ENCODE measurements around the gene AAMDC. TPM values are rescaled to one million over a fixed set of nuclear protein-coding genes. Genes with fewer than 3 reads are reported as not detected.

AAMDC gene
- 17.8 and 22.4 TPM in 2 replicates for total RNA-seq
- long read RNA-seq, partial matches to known transcripts, result 0 of 12 reads
- long read RNA-seq, other reads (novel, unspliced or antisense), result 7 of 12 reads

- Mint-ChIP-seq H3K27ac (ENCODE audit: unreplicated experiment) (peak within 1 kb of the TSS; percentile 92), H3K36me3 (ENCODE audit: low read depth) (peaks cover 5% of the 10 kb centered on the region)
- peak; percentile 73 for TF ChIP-seq CTCF (conservative IDR thresholded peaks at IDR 0.05)
Observed at GRCh38 chr11:77820565-77821348, at the start of gene AAMDC, which contains the start of gene RSF1. AAMDC (plus strand) TSS chr11:77821144; CDS start chr11:77842497, 21,353 bp downstream. RSF1 (minus strand) TSS chr11:77820722; CDS start chr11:77820714, 8 bp downstream.

DNA sequence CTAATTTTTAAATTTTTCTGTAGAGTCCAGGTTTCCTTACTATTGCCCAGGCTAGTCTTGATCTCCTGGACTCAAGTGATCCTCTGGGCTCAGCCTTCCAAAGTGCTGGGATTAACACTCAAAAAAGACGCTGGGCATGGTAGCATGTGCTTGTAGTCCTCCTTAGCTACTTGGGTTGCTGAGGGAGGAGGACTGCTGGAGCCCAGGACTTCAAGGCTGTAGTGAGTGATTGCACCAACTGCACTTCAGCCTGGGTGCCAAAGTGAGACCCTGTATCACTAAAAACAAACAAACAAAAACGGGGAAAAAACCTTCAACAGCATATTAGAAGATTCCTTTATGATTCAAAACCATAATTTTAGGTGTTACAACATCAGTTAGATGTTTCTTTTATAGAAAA, 45.0 kb upstream of the AAMDC start:
- Mint-ChIP-seq H3K9me3 (no peaks in the 10 kb centered on the region), H3K4me3 (no peak overlapping the region), H3K27ac (ENCODE audit: unreplicated experiment) (no peak overlapping the region), H3K4me1 (peaks cover 13% of the 10 kb centered on the region), H3K36me3 (ENCODE audit: low read depth) (no peaks in the 10 kb centered on the region), H3K27me3 (ENCODE audit: low read depth) (no peaks in the 10 kb centered on the region)
- DNase-seq (ENCODE audit: low read depth, low spot score), result no peak
- TF ChIP-seq CTCF (conservative IDR thresholded peaks at IDR 0.05), result no peak

More at GRCh38 chr11:77820565-77821348, at the start of gene AAMDC, which contains the start of gene RSF1:
- H3K4me3 Mint-ChIP-seq, result peak within 1 kb of the TSS; percentile 98
- peaks cover 19% of the 10 kb centered on the region for H3K4me1 Mint-ChIP-seq
- DNase-seq (ENCODE audit: low read depth, low spot score), result peak; percentile 99
- no peaks in the 10 kb centered on the region for H3K27me3 Mint-ChIP-seq (ENCODE audit: low read depth)
- peaks cover 4% of the 10 kb centered on the region for H3K9me3 Mint-ChIP-seq

- H3K27ac Mint-ChIP-seq (ENCODE audit: unreplicated experiment), result no peak overlapping the region
- no peak overlapping the region for H3K4me3 Mint-ChIP-seq
Observed at GRCh38 chr11:77776455-77776854, 44.5 kb upstream of the AAMDC start.

DNA sequence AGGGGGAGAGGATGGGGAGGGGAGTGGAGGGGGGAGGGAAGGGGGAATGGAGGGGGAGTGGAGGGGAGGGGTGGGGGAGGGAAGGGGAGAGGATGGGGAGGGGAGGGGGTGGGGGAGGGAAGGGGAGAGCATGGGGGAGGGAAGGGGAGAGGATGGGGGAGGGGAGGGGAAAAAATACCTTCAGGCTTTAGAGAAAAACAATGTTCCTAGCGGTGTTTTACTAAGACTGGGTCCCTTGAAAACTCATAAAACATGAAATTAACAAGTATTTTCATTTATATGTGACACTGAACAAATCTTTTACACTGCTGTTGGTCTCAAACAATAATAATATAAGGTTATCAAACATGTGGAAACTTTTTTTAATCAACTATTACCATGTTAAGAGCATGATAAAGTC, 42.8 kb upstream of the AAMDC start:
- H3K27me3 Mint-ChIP-seq (ENCODE audit: low read depth), result no peaks in the 10 kb centered on the region
- no peak for DNase-seq (ENCODE audit: low read depth, low spot score)
- peaks cover 9% of the 10 kb centered on the region for H3K4me1 Mint-ChIP-seq
- H3K4me3 Mint-ChIP-seq, result no peak overlapping the region
- no peaks in the 10 kb centered on the region for H3K9me3 Mint-ChIP-seq
- no peak overlapping the region for H3K27ac Mint-ChIP-seq (ENCODE audit: unreplicated experiment)
- no peaks in the 10 kb centered on the region for H3K36me3 Mint-ChIP-seq (ENCODE audit: low read depth)
- TF ChIP-seq CTCF (conservative IDR thresholded peaks at IDR 0.05), result no peak

More at GRCh38 chr11:77776455-77776854, 44.5 kb upstream of the AAMDC start:
- no peaks in the 10 kb centered on the region for H3K27me3 Mint-ChIP-seq (ENCODE audit: low read depth)
- no peak for DNase-seq (ENCODE audit: low read depth, low spot score)
- no peaks in the 10 kb centered on the region for H3K36me3 Mint-ChIP-seq (ENCODE audit: low read depth)
- peaks cover 9% of the 10 kb centered on the region for H3K4me1 Mint-ChIP-seq
- no peaks in the 10 kb centered on the region for H3K9me3 Mint-ChIP-seq
- TF ChIP-seq CTCF (conservative IDR thresholded peaks at IDR 0.05), result peak; percentile 58

GRCh38 chr11:77778549-77778948, 42.4 kb upstream of the AAMDC start:
- H3K9me3 Mint-ChIP-seq, result no peaks in the 10 kb centered on the region
- H3K36me3 Mint-ChIP-seq (ENCODE audit: low read depth), result no peaks in the 10 kb centered on the region
- H3K27ac Mint-ChIP-seq (ENCODE audit: unreplicated experiment), result peak overlapping the region; percentile 44
- no peak overlapping the region for H3K4me3 Mint-ChIP-seq
- H3K4me1 Mint-ChIP-seq, result peaks cover 9% of the 10 kb centered on the region
- DNase-seq (ENCODE audit: low read depth, low spot score), result no peak
- TF ChIP-seq CTCF (conservative IDR thresholded peaks at IDR 0.05), result no peak
- no peaks in the 10 kb centered on the region for H3K27me3 Mint-ChIP-seq (ENCODE audit: low read depth)
